ENCODE measurements around the gene ACTR6.

DNA sequence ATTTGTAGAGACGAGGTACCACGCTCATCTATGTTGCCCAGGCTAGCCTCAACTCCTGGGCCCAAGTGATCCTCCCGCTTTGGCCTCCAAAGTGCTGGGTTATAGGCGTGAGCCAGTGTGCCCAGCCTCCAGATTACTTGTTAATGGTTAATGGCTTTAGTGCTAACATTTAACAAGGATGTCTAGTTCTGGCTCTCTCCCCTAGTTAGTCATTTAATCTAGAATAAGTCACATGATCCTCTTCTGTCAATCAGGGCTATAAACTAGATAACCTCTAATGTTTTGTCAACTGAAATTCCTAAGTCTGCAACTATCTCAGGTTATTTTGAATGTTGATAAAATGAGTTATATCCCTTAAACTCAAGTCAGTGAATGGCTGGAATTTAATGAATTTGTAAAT, 15.7 kb downstream of the ACTR6 start:
- no peak for TF ChIP-seq SP1 (IDR thresholded peaks at IDR 0.05)
- no peak for TF ChIP-seq TARDBP (IDR thresholded peaks at IDR 0.05)
- TF ChIP-seq HDGF (IDR thresholded peaks at IDR 0.05; ENCODE audit: borderline replicate concordance), result no peak
- no peak for TF ChIP-seq SUZ12 (IDR thresholded peaks at IDR 0.05)
- no peak for TF ChIP-seq FOXM1 (IDR thresholded peaks at IDR 0.05; ENCODE audit: borderline replicate concordance)
- TF ChIP-seq FOXK2 (IDR thresholded peaks at IDR 0.05), result no peak
- TF ChIP-seq L3MBTL2 (conservative IDR thresholded peaks at IDR 0.05), result no peak
- no peak for TF ChIP-seq BHLHE40 (IDR thresholded peaks at IDR 0.05; ENCODE audit: borderline replicate concordance)
- no peak for TF ChIP-seq FOXA1 (IDR thresholded peaks at IDR 0.05)
- no peak for TF ChIP-seq ZNF384 (IDR thresholded peaks at IDR 0.05)
- TF ChIP-seq ELF4 (IDR thresholded peaks at IDR 0.05), result no peak
- TF ChIP-seq LEF1 (IDR thresholded peaks at IDR 0.05; ENCODE audit: borderline replicate concordance), result no peak
- TF ChIP-seq ARNT (IDR thresholded peaks at IDR 0.05), result no peak
- TF ChIP-seq, protein P1, sequence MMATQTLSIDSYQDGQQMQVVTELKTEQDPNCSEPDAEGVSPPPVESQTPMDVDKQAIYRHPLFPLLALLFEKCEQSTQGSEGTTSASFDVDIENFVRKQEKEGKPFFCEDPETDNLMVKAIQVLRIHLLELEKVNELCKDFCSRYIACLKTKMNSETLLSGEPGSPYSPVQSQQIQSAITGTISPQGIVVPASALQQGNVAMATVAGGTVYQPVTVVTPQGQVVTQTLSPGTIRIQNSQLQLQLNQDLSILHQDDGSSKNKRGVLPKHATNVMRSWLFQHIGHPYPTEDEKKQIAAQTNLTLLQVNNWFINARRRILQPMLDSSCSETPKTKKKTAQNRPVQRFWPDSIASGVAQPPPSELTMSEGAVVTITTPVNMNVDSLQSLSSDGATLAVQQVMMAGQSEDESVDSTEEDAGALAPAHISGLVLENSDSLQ (IDR thresholded peaks at IDR 0.05), result peak; percentile 21; the same call in 1 of the 2 replicates

All from HEK293T (cell line).